Sigmoid colon (tissue), 7 donors: ENCODE measurements around the gene TGFBR2. TPM values are rescaled to one million over a fixed set of nuclear protein-coding genes. Genes with fewer than 3 reads are reported as not detected.

Experiments
- DNase-seq: peaks from one replicate; pipeline ENCODE4 v3.0.0-alpha.2; 2019
- H3K27ac ChIP-seq, 4 donors: fragments of 200-600 bp; sonication (generic); one replicate each; pipeline ENCODE4 v1.5.1; 2016 to 2019; ENCODE audit warnings: mild to moderate bottlenecking in 1 of 4
- H3K27me3 ChIP-seq, 3 donors: fragments of 200-600 bp; sonication (generic); one replicate each; pipeline ENCODE4 v1.5.1; 2019; ENCODE audit warnings: mild to moderate bottlenecking in 1 of 3
- H3K36me3 ChIP-seq, 4 donors: fragments of 200-600 bp; sonication (generic); one replicate each; pipeline ENCODE4 v1.5.1; 2016 to 2019
- H3K4me1 ChIP-seq, 4 donors: fragments of 200-600 bp; sonication (generic); one replicate each; pipeline ENCODE4 v1.5.1; 2017 to 2019
- H3K4me3 ChIP-seq, 4 donors: fragments of 200-600 bp; sonication (generic); one replicate each; pipeline ENCODE4 v1.5.1; 2017 to 2019; ENCODE audit warnings: mild to moderate bottlenecking in 2 of 4, moderate library complexity in 1 of 4
- H3K9me3 ChIP-seq, 4 donors: fragments of 200-600 bp in 3 of 4; sonication (generic) in 3 of 4; one replicate each; pipeline versions ENCODE4 v1.5.1 to v1.6.1; 2013 to 2019
- CTCF ChIP-seq, 4 experiments: fragments of 450-650 bp in 3 of 4; fragments of 200-600 bp in 1 of 4; IDR thresholded peaks; one replicate each; pipeline ENCODE4 v1.5.1; 2016 to 2019; ENCODE audit warnings: antibody characterized with exemption in 4 of 4, mild to moderate bottlenecking in 3 of 4, moderate library complexity in 2 of 4
- EP300 ChIP-seq, 4 donors: sonication (generic); formaldehyde crosslinking; IDR thresholded peaks; one replicate each; pipeline ENCODE4 v1.6.1; 2017; ENCODE audit warnings: antibody characterized with exemption in 4 of 4
- POLR2A ChIP-seq, 2 donors: fragments of 450-650 bp; IDR thresholded peaks; one replicate each; pipeline ENCODE4 v1.6.1; 2016; ENCODE audit warnings: antibody characterized with exemption in 2 of 2, mild to moderate bottlenecking in 2 of 2, moderate library complexity in 2 of 2
- POLR2AphosphoS5 ChIP-seq, 4 donors: sonication (generic); formaldehyde crosslinking; IDR thresholded peaks; one replicate each; pipeline ENCODE4 v1.6.1; 2017; ENCODE audit warnings: antibody characterized with exemption in 4 of 4
- WGBS, 2 donors: extraction: QIAGEN DNeasy Blood & Tissue Kit; methylation state at CpG; one replicate each; pipeline ENCODE4 v1.1.7; 2013; 5-methylcytosine and 5-hydroxymethylcytosine counted together
- intact Hi-C: fragments of 100-400 bp; cut with DNase I; formaldehyde crosslinking; loops from one replicate; pipeline ENCODE4 v1.15.1; 2023
- polyA plus RNA-seq, 3 donors: library from polyadenylated mRNA; stranded (reverse); fragments of 200-250 nt; gene quantifications; one replicate each; pipeline ENCODE4 v1.2.3, GENCODE V29; 2013
- total RNA-seq, 4 donors: library from RNA; depleted of rRNA; stranded (reverse); fragments of >200 nt; gene quantifications; one replicate each; pipeline ENCODE4 v1.1.0, GENCODE V29; 2016
- donor health status: healthy with polysubstance abuse.
- donor health status: Bipolar disorder and iron deficiency.
- donor health status: healthy.

TGFBR2 gene
- total and polyA plus RNA-seq, 7 donors, result 9.9 to 243 (median 215) TPM

DNA sequence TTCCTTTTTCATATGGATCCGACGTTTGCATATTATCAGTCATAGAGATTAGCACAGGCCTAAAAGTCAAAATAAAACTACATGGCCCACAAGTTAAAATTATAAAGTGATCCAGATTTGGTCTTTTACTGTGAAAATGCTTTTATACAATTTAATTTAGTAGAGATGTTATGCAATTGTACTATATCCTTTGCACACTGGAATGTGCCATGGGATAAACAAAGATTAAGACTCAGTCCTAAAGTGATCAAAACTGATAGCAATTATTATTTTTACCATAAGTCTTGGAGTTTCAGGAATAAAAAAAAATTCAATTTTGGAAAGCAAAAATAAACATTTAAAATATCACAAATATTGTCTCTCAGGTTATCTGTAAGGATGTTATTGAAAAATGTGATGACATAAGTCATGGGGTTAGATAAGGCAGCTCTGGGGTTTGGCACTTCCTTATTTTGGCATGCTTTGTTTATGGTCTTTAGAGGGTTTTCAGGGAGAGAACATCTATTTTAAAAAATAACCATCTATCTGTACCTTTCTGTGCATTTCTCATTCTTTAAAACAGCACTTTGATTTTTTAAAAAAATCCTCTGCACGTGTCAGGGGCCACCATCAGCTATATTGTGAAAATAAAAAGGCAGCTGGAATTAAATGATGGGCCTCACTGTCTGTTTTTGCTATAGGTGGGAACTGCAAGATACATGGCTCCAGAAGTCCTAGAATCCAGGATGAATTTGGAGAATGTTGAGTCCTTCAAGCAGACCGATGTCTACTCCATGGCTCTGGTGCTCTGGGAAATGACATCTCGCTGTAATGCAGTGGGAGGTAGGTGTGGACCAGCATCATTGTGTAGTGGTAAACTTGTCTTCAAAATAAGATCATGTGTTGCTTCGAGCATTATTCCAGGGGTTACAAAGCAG is 67.3 kb downstream of the TGFBR2 start:
- intact Hi-C loops, result no loop called here
- WGBS, 2 donors, result 86 to 92% methylated on average over 6 of the region's 6 CpGs
- TF ChIP-seq POLR2A (IDR thresholded peaks at IDR 0.05), result no peak
- no peak for TF ChIP-seq POLR2AphosphoS5 (IDR thresholded peaks at IDR 0.05)
- no peak for TF ChIP-seq CTCF (IDR thresholded peaks at IDR 0.05)
- no peak for TF ChIP-seq EP300 (IDR thresholded peaks at IDR 0.05)
- H3K4me1 ChIP-seq, result peaks cover 0 to 42% (median 37%) of the 10 kb centered on the region in 4 donors
- no peaks in the 10 kb centered on the region for H3K27me3 ChIP-seq
- DNase-seq, result no peak
- peak overlapping the region in 2 of 4 donors; percentile 40 to 60 for H3K27ac ChIP-seq
- peaks cover 23 to 86% (median 33%) of the 10 kb centered on the region in 4 donors for H3K36me3 ChIP-seq
- H3K9me3 ChIP-seq, result no peaks in the 10 kb centered on the region
- no peak overlapping the region for H3K4me3 ChIP-seq

DNA sequence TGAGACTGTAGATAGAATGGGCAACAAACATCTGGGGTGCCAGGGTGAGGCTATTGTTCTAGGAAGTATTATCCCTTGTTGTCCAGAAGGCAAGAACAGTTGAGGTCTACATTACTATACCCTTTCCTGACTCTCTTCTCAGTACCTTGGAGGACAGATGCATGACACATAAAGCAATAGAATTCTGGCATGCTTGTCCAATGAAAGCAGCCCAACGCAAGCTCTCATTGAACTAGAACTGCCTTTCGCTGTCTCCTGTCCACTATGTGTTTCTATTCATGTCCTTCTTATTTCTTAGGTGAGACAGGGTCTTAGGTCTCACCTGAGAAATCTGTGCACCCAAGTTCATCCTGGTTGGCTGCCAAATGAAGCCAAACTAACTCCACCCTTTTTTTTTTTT is 68.6 kb downstream of the TGFBR2 start:
- 98 to 99% methylated on average over 2 of the region's 2 CpGs for WGBS, 2 donors
- Histone ChIP-seq H3K4me1 (peaks cover 0 to 54% (median 50%) of the 10 kb centered on the region in 4 donors), H3K4me3 (no peak overlapping the region), H3K27me3 (no peaks in the 10 kb centered on the region), H3K9me3 (no peaks in the 10 kb centered on the region), H3K36me3 (peaks cover 23 to 95% (median 36%) of the 10 kb centered on the region in 4 donors), H3K27ac (no peak overlapping the region)
- TF ChIP-seq CTCF (IDR thresholded peaks at IDR 0.05), result no peak
- no peak for TF ChIP-seq POLR2AphosphoS5 (IDR thresholded peaks at IDR 0.05)
- no peak for TF ChIP-seq EP300 (IDR thresholded peaks at IDR 0.05)
- intact Hi-C loops, result loop anchor here (1.0 kb wide), 1 partner anchor 10 kb away; no protein-coding TSS in a partner anchor
- DNase-seq, result no peak

- H3K27ac ChIP-seq, result peak overlapping the region in 1 of 4 donors; percentile 8
- H3K36me3 ChIP-seq, result peaks cover 23 to 88% (median 33%) of the 10 kb centered on the region in 4 donors
- DNase-seq, result no peak
- WGBS, 2 donors, result 86% methylated on average over 5 of the region's 5 CpGs
- TF ChIP-seq POLR2A (IDR thresholded peaks at IDR 0.05) (no peak), EP300 (IDR thresholded peaks at IDR 0.05) (no peak), CTCF (IDR thresholded peaks at IDR 0.05) (no peak)
- H3K4me1 ChIP-seq, result peaks cover 0 to 62% (median 58%) of the 10 kb centered on the region in 4 donors
- no peak overlapping the region for H3K4me3 ChIP-seq
- no peaks in the 10 kb centered on the region for H3K9me3 ChIP-seq
- no peaks in the 10 kb centered on the region for H3K27me3 ChIP-seq
- intact Hi-C loops, result loop anchor here (1.0 kb wide), 1 partner anchor 10 kb away; no protein-coding TSS in a partner anchor
Observed at GRCh38 chr3:30675774-30676173, 69.4 kb downstream of the TGFBR2 start.

DNA sequence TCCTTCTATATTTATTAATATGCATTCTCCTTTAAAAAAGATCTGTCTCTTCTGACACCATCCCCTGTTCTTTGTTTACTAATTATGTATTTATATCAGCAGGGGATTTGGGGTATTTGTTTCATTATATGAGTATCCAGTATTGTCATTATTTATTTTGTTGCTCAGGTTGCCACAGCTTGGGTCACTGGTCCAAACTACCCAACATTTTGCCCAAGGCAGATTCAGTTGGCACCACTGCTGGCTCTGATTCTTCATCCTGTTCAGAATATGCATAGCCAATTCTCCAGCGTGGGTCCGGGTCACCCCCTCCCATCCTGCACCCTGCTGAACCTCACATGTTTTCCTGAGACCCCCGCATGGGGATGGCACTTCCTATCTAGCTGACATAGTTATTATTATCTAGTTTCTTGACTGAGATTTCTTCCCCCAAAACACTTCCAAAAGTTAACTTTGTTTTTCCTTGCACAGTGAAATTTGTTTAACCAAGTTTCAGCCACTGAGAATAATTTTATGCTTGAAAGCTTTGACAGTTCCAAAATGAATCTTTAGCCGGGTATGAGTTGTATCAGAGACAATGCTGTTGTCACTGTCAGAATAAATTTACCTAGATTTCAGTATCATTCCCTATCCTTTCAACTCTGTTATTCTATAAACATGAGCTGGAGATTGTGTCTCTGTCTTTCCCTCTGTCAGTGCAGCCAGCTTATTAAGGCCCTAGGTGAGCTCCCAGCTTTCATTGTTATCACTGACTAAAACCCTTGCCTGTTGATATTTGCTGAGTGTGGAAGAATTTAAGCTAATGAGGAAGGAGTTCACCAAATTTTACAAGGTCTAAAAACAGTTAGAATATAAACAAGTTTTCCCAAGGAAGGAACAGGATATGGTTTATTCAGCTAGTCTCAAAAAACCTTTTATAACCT is 70.3 kb downstream of the TGFBR2 start:
- Histone ChIP-seq H3K36me3 (peaks cover 19 to 80% (median 31%) of the 10 kb centered on the region in 4 donors), H3K4me3 (no peak overlapping the region), H3K4me1 (peaks cover 0 to 70% (median 66%) of the 10 kb centered on the region in 4 donors), H3K27me3 (no peaks in the 10 kb centered on the region), H3K27ac (peak overlapping the region in 3 of 4 donors; percentile 8 to 12 (median 10)), H3K9me3 (no peaks in the 10 kb centered on the region)
- 84 to 86% methylated on average over 4 of the region's 4 CpGs for WGBS, 2 donors
- no peak for TF ChIP-seq POLR2AphosphoS5 (IDR thresholded peaks at IDR 0.05)
- no peak for TF ChIP-seq EP300 (IDR thresholded peaks at IDR 0.05)
- TF ChIP-seq CTCF (IDR thresholded peaks at IDR 0.05), result no peak
- TF ChIP-seq POLR2A (IDR thresholded peaks at IDR 0.05), result no peak
- intact Hi-C loops, result no loop called here
- DNase-seq, result no peak
